ENCODE data around the gene MBTPS1. TPM values are rescaled to one million over a fixed set of nuclear protein-coding genes. Genes with fewer than 3 reads are reported as not detected.
A peak's percentile ranks its signal among the peaks of the same experiment; 100 is the strongest.

Gene MBTPS1
- total RNA-seq, 1 experiment from 2014 or later = 63.6 TPM

GRCh38 chr16:84062734-84063640 is 53.8 kb downstream of the MBTPS1 start:
- no peak overlapping the region for H3K4me3 Mint-ChIP-seq (ENCODE audit: unreplicated experiment)
- BruUV-seq (replicated peaks) = no TSS peak
- intact Hi-C loops (cut with micrococcal nuclease) = loop anchor here (2.0 kb wide), 1 partner anchor 236 kb away; no protein-coding TSS in a partner anchor

GRCh38 chr16:84061236-84061819 is 55.4 kb downstream of the MBTPS1 start:
- Mint-ChIP-seq H3K27ac (ENCODE audit: low read depth, unreplicated experiment) (no peak overlapping the region), H3K9me3 (ENCODE audit: unreplicated experiment) (no peaks in the 10 kb centered on the region), H3K4me1 (ENCODE audit: insufficient read depth, unreplicated experiment) (no peaks in the 10 kb centered on the region), H3K4me3 (ENCODE audit: unreplicated experiment) (no peak overlapping the region), H3K36me3 (ENCODE audit: insufficient read depth, unreplicated experiment) (peaks cover 92% of the 10 kb centered on the region), H3K27me3 (ENCODE audit: insufficient read depth, unreplicated experiment) (no peaks in the 10 kb centered on the region)
- TF ChIP-seq CTCF (IDR thresholded peaks at IDR 0.05; ENCODE audit: unreplicated experiment) = no peak
- intact Hi-C loops (cut with micrococcal nuclease) = no loop called here
- CTCF ChIA-PET = interaction anchor here (0.6 to 4.1 kb wide), 14 partner anchors 8 to 126 kb away, joined by 3 to 20 read pairs (median 5); partner anchors contain the start of genes OSGIN1 and TAF1C
- POLR2A ChIA-PET = interaction anchor here (0.5 kb wide), 1 partner anchor 11 kb away, joined by 3 read pairs; no protein-coding TSS in a partner anchor
- DNase-seq (ENCODE audit: unreplicated experiment) = no peak
- no TSS peak for BruUV-seq (replicated peaks)

More at GRCh38 chr16:84062734-84063640, 53.8 kb downstream of the MBTPS1 start:
- H3K9me3 Mint-ChIP-seq (ENCODE audit: unreplicated experiment) = no peaks in the 10 kb centered on the region
- TF ChIP-seq CTCF (IDR thresholded peaks at IDR 0.05; ENCODE audit: unreplicated experiment) = peak; percentile 89
- peaks cover 78% of the 10 kb centered on the region for H3K36me3 Mint-ChIP-seq (ENCODE audit: insufficient read depth, unreplicated experiment)
- ChIA-PET CTCF (interaction anchor here (0.6 to 9.1 kb wide), 21 partner anchors 8 to 139 kb away, joined by 3 to 220 read pairs (median 4); partner anchors contain the start of gene OSGIN1), POLR2A (interaction anchor here (0.9 kb wide), 1 partner anchor 108 kb away, joined by 3 read pairs; no protein-coding TSS in a partner anchor)
- no peaks in the 10 kb centered on the region for H3K27me3 Mint-ChIP-seq (ENCODE audit: insufficient read depth, unreplicated experiment)
- H3K4me1 Mint-ChIP-seq (ENCODE audit: insufficient read depth, unreplicated experiment) = no peaks in the 10 kb centered on the region
- DNase-seq (ENCODE audit: unreplicated experiment) = peak; percentile 68
- no peak overlapping the region for H3K27ac Mint-ChIP-seq (ENCODE audit: low read depth, unreplicated experiment)

DNA sequence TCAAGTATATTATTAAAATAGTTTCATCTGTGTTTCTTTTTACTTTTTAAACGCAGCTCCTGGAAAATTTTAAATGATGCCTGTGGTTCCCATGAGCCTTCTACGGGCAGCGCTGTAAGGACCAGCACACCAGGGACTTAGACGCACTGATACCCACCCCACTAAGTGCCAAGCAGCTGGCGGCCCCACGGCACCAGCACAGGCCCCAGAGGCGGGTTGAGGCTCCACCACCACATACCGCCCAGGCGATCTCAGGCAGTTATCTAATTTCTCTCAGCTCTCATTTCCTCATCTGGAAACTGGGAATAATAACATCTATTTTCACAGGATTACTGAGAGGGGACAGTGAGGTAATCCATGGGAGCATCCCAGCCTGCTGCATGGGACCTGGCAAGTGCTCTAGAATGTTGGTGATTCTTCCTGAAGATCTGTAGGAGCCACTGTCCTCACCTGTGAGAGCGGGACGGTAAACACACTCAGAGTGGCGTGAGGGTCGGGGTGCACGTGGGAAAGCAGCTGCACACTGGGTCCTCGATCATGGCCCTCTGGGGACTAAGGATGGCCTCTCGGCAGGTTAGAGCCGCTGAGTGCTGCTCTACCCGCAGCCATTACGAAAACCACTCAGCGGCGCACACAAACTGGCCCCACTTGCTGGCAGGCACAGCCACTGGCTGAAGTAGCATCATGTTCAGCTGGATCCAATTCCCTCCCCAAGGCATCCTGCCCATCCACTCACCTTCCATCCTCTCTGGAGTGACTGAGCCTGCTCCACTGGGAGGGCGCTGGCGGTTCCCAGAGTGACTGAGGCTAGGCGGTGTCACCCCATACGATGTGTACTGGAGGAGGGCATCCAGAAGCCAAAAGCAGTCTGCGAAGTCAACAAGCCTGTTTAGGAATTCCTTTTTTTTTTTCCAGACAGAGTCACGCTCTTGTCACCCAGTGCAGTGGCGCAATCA is 56.5 kb downstream of the MBTPS1 start:
- Mint-ChIP-seq H3K27ac (ENCODE audit: low read depth, unreplicated experiment) (no peak overlapping the region), H3K27me3 (ENCODE audit: insufficient read depth, unreplicated experiment) (no peaks in the 10 kb centered on the region), H3K4me3 (ENCODE audit: unreplicated experiment) (no peak overlapping the region), H3K4me1 (ENCODE audit: insufficient read depth, unreplicated experiment) (no peaks in the 10 kb centered on the region), H3K36me3 (ENCODE audit: insufficient read depth, unreplicated experiment) (peaks cover 95% of the 10 kb centered on the region), H3K9me3 (ENCODE audit: unreplicated experiment) (no peaks in the 10 kb centered on the region)
- ChIA-PET POLR2A (interaction anchor here (0.7 kb wide), 1 partner anchor 132 kb away, joined by 4 read pairs; no protein-coding TSS in a partner anchor), CTCF (interaction anchor here (0.6 to 4.1 kb wide), 13 partner anchors 8 to 106 kb away, joined by 3 to 20 read pairs (median 6); partner anchors contain the start of gene OSGIN1)
- no TSS peak for BruUV-seq (replicated peaks)
- no peak for DNase-seq (ENCODE audit: unreplicated experiment)
- intact Hi-C loops (cut with micrococcal nuclease) = no loop called here
- no peak for TF ChIP-seq CTCF (IDR thresholded peaks at IDR 0.05; ENCODE audit: unreplicated experiment)
